HepG2 (cell line): ENCODE measurements around the gene CHTF8. TPM values are rescaled to one million over a fixed set of nuclear protein-coding genes. Genes with fewer than 3 reads are reported as not detected.

Experiments used
- ATAC-seq: fragments of 200-7000 bp; cut with Tn5 transposase; 3 replicates; pipeline ENCODE4 v1.9.1; 2020; ENCODE audit warnings: mild to moderate bottlenecking, moderate library complexity
- BruUV-seq: library from RNA; stranded (reverse); fragments of 400-500 nt; replicated peaks from 2 replicates; lab custom pipeline; 2021; lab: Mats Ljungman, UMichigan
- CTCF ChIA-PET: fragments of 300-600 bp; formaldehyde crosslinking; extraction: SDS; loops from one replicate; lab custom pipeline; 2021; ENCODE audit warnings: low total read pairs, inconsistent platforms, low intra/inter-chr PET ratio; lab: Yijun Ruan, JAX
- POLR2A ChIA-PET: fragments of 350-600 bp; sonication (Branson Sonifier 250); formaldehyde crosslinking; loops from one replicate; lab custom pipeline; 2020; ENCODE audit warnings: antibody characterized with exemption, inconsistent platforms; lab: Yijun Ruan, JAX
- DNase-seq: peaks from one replicate; pipeline ENCODE4 v3.0.0-alpha.2; 2015; ENCODE audit warnings: low spot score
- FAIRE-seq: peaks from 3 replicates; lab custom pipeline; 2011; peaks lifted over from hg19 to GRCh38; lab: Jason Lieb, UNC
- H2AFZ ChIP-seq: one replicate; pipeline ENCODE4 v1.6.1; 2011; ENCODE audit warnings: low read length, inconsistent platforms
- H3K27ac ChIP-seq: fragments of 300-600 bp; 3 replicates; pipeline ENCODE4 v1.8.0; 2011; ENCODE audit warnings: mixed run types, mild to moderate bottlenecking, mixed read lengths, low read length, inconsistent platforms; ENCODE audit not compliant: insufficient read depth; ENCODE audit errors: extremely low read length
- H3K27me3 ChIP-seq, 2 experiments: fragments of 200-600 bp in 1 of 2; 2 replicates in 1 of 2; 3 replicates in 1 of 2; pipeline versions ENCODE4 v1.6.0 to v1.8.0; 2011; ENCODE audit warnings: low read length in 2 of 2, mild to moderate bottlenecking in 2 of 2, moderate library complexity in 2 of 2, inconsistent platforms in 1 of 2; ENCODE audit not compliant: insufficient read depth in 2 of 2, control insufficient read depth in 1 of 2
- H3K36me3 ChIP-seq, 2 experiments: fragments of 200-600 bp in 1 of 2; replicated peaks in 1 of 2; 2 replicates in 1 of 2; 3 replicates in 1 of 2; pipeline versions ENCODE4 v1.5.1 to v1.8.0; 2011; ENCODE audit warnings: low read length in 2 of 2, inconsistent platforms in 1 of 2; ENCODE audit not compliant: insufficient read depth in 2 of 2, control insufficient read depth in 1 of 2
- H3K4me1 ChIP-seq: 2 replicates; pipeline ENCODE4 v1.5.1; 2012; ENCODE audit warnings: low read length, inconsistent platforms; ENCODE audit not compliant: insufficient read depth
- H3K4me2 ChIP-seq: 2 replicates; pipeline ENCODE4 v1.6.0; 2011; ENCODE audit warnings: low read depth, low read length, inconsistent platforms
- H3K4me3 ChIP-seq, 3 experiments: fragments of 200-600 bp in 1 of 3; sonication (generic), shearing (Covaris generic) in 1 of 3; replicated peaks in 1 of 3; 2 replicates each; pipeline ENCODE4 v1.5.1; 2011 to 2016; ENCODE audit warnings: low read length in 3 of 3, inconsistent platforms in 2 of 3, low read depth in 2 of 3, mild to moderate bottlenecking in 2 of 3, control low read depth in 1 of 3, mixed read lengths in 1 of 3; ENCODE audit not compliant: insufficient read depth in 1 of 3
- H3K79me2 ChIP-seq: one replicate; pipeline ENCODE4 v1.6.1; 2011; ENCODE audit warnings: low read length, inconsistent platforms; ENCODE audit not compliant: insufficient read depth
- H3K9ac ChIP-seq: 2 replicates; pipeline ENCODE4 v1.6.0; 2011; ENCODE audit warnings: mild to moderate bottlenecking, low read depth, low read length, inconsistent platforms; ENCODE audit not compliant: insufficient read depth
- H3K9me3 ChIP-seq: 2 replicates; pipeline ENCODE4 v1.5.1; 2012; ENCODE audit warnings: mild to moderate bottlenecking, low read length
- H4K20me1 ChIP-seq: 2 replicates; pipeline ENCODE4 v1.6.0; 2011; ENCODE audit warnings: inconsistent platforms, mild to moderate bottlenecking, low read length, moderate library complexity; ENCODE audit not compliant: insufficient read depth
- ERF ChIP-seq: IDR thresholded peaks from 2 replicates; pipeline ENCODE4 v1.6.1; 2018; ENCODE audit warnings: missing biosample characterization, missing genetic modification reagents
- FOXK1 ChIP-seq: sonication (generic); formaldehyde crosslinking; IDR thresholded peaks from 2 replicates; pipeline ENCODE4 v1.4.0; 2020; ENCODE audit warnings: low read depth, missing genetic modification reagents, borderline replicate concordance
- GATAD2A ChIP-seq: IDR thresholded peaks from 2 replicates; pipeline ENCODE4 v1.6.1; 2016
- MIXL1 ChIP-seq: IDR thresholded peaks from 2 replicates; pipeline ENCODE4 v1.6.1; 2016
- NCOA1 ChIP-seq: sonication (generic); formaldehyde crosslinking; IDR thresholded peaks from 2 replicates; pipeline ENCODE4 v1.9.0; 2021; ENCODE audit warnings: missing genetic modification reagents
- NR3C1 ChIP-seq: sonication (generic); formaldehyde crosslinking; IDR thresholded peaks from 2 replicates; pipeline ENCODE4 v1.4.0; 2020; ENCODE audit warnings: missing genetic modification reagents
- PHF5A ChIP-seq: IDR thresholded peaks from one replicate; pipeline ENCODE4 v1.6.1; 2018; ENCODE audit warnings: low read depth, missing genetic modification reagents; ENCODE audit not compliant: unreplicated experiment
- RAD21 ChIP-seq: fragments of 450-650 bp; formaldehyde crosslinking; IDR thresholded peaks from 2 replicates; pipeline ENCODE4 v1.5.0; 2020; ENCODE audit warnings: mild to moderate bottlenecking
- RBM22 ChIP-seq: fragments of 200-400 bp; formaldehyde crosslinking; optimal IDR thresholded peaks from 2 replicates; pipeline ENCODE3; 2017; ENCODE audit warnings: mild to moderate bottlenecking, low read length, moderate library complexity
- RXRB ChIP-seq: IDR thresholded peaks from 2 replicates; pipeline ENCODE4 v1.6.1; 2016; ENCODE audit warnings: borderline replicate concordance, missing genetic modification reagents, missing compliant biosample characterization
- SMC3 ChIP-seq: IDR thresholded peaks from 2 replicates; pipeline ENCODE4 v1.6.1; 2011; ENCODE audit warnings: low read length, improper control_type of control experiment
- SP4 ChIP-seq: sonication (generic); formaldehyde crosslinking; IDR thresholded peaks from 2 replicates; pipeline ENCODE4 v1.8.1; 2023; ENCODE audit warnings: mild to moderate bottlenecking, missing genetic modification reagents
- STAG1 ChIP-seq: sonication (generic); formaldehyde crosslinking; IDR thresholded peaks from 2 replicates; pipeline ENCODE4 v1.4.0; 2020; ENCODE audit warnings: missing genetic modification reagents
- TOE1 ChIP-seq: sonication (generic); formaldehyde crosslinking; IDR thresholded peaks from 2 replicates; pipeline ENCODE4 v1.4.0; 2020; ENCODE audit warnings: mild to moderate bottlenecking, missing genetic modification reagents
- ZBTB25 ChIP-seq: IDR thresholded peaks from 2 replicates; pipeline ENCODE4 v1.6.1; 2018; ENCODE audit warnings: missing genetic modification reagents
- ZNF101 ChIP-seq: sonication (generic); formaldehyde crosslinking; IDR thresholded peaks from 2 replicates; pipeline ENCODE4 v1.4.0; 2020; ENCODE audit warnings: mild to moderate bottlenecking, low read depth, missing genetic modification reagents, borderline replicate concordance
- WGBS: methylation state at CpG from one replicate; pipeline ENCODE4 v1.1.6; 2017; ENCODE audit warnings: low lambda C conversion rate; 5-methylcytosine and 5-hydroxymethylcytosine counted together
- in situ Hi-C: cut with HindIII; loops from 2 replicates; pipeline ENCODE4 v1.10.0; 2017; ENCODE audit warnings: low pct_unique_long_range_greater_than_20kb; ENCODE audit not compliant: extremely low pct_ligation_motif_present
- intact Hi-C: fragments of 100-400 bp; cut with micrococcal nuclease; formaldehyde crosslinking; loops from one replicate; pipeline ENCODE4 v1.10.0; 2022; ENCODE audit not compliant: unreplicated experiment
- polyA plus RNA-seq, 8 experiments: library from polyadenylated mRNA; depleted of rRNA in 3 of 8; stranded (reverse) in 7 of 8; unstranded in 1 of 8; fragments of >200 nt; fragmentation: Illumina TruSeq in 4 of 8; extraction: Trizol in 4 of 8; gene quantifications; 2 replicates each; pipeline versions ENCODE4 v1.2.1 to v1.2.3, GENCODE V29; 2011 to 2016; ENCODE audit warnings: low read depth in 4 of 8, missing spikeins in 1 of 8, mixed read lengths in 1 of 8; ENCODE audit not compliant: insufficient read depth in 1 of 8
- total RNA-seq, 5 experiments: library from RNA; depleted of rRNA; stranded (reverse); fragments of >200 nt; fragmentation: Illumina TruSeq; extraction: Trizol; gene quantifications; 2 replicates each; pipeline ENCODE4 v1.2.3, GENCODE V29; 2016; ENCODE audit warnings: low read depth in 1 of 5
- TF ChIP-seq, protein P1 (sequence below): sonication (generic); formaldehyde crosslinking; IDR thresholded peaks from 2 replicates; pipeline ENCODE4 v1.5.0; 2020; ENCODE audit warnings: mild to moderate bottlenecking, missing genetic modification reagents, moderate library complexity
- TF ChIP-seq, protein P2 (sequence below): sonication (generic); formaldehyde crosslinking; IDR thresholded peaks from 2 replicates; pipeline ENCODE4 v1.5.1; 2020; ENCODE audit warnings: mild to moderate bottlenecking, missing genetic modification reagents, moderate library complexity

CHTF8 gene
- total and polyA plus RNA-seq, 2 of the 13 experiments (the other 11 are each of a cell fraction or from before 2014, with no cell fraction given), result 37.2 to 67.5 TPM

DNA sequence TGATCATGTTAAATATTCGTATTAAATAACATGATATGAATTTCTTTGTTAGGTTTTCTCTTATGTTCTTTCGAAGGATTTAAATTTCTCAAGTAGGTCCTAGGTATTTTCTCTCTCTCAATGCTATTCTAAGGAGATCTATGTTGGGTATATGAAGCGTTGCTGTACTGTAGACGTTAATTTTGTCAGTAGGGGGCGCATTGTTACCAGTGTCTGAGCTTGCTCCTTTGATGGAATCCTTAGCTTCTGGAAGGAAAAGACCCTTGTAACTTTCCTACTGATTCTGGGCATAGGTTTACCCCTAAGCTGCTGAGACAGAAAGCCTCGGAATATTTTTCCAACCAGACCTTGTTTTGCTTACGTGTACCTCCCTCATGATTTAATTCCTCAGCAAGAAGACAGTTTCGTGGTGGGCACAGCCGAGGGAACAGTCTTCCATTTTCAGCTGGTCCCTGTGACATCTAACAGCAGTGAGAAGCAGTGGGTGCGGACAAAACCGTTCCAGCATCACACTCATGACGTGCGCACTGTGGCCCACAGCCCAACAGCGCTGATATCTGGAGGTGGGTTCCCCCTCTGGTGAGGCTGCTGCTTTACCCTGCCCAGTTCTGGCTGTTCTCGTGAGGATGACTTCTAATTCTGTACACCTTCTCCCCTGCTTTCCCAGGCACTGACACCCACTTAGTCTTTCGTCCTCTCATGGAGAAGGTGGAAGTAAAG is 17.9 kb upstream of the CHTF8 start:
- peak; percentile 68 for DNase-seq
- no peaks in the 10 kb centered on the region for H3K9me3 ChIP-seq
- no peak overlapping the region for H3K9ac ChIP-seq
- intact Hi-C loops, result loop anchor here (1.0 to 5.0 kb wide), 3 partner anchors 37 to 189 kb away; partner anchors contain the start of genes COG8, NIP7 and SNTB2
- TF ChIP-seq PHF5A (CRISPR knock-in tag), result no peak
- TF ChIP-seq SMC3, result peak; percentile 62; the same call in 1 of the 2 replicates
- peak; percentile 91 for TF ChIP-seq STAG1 (CRISPR knock-in tag)
- TF ChIP-seq, protein P1, sequence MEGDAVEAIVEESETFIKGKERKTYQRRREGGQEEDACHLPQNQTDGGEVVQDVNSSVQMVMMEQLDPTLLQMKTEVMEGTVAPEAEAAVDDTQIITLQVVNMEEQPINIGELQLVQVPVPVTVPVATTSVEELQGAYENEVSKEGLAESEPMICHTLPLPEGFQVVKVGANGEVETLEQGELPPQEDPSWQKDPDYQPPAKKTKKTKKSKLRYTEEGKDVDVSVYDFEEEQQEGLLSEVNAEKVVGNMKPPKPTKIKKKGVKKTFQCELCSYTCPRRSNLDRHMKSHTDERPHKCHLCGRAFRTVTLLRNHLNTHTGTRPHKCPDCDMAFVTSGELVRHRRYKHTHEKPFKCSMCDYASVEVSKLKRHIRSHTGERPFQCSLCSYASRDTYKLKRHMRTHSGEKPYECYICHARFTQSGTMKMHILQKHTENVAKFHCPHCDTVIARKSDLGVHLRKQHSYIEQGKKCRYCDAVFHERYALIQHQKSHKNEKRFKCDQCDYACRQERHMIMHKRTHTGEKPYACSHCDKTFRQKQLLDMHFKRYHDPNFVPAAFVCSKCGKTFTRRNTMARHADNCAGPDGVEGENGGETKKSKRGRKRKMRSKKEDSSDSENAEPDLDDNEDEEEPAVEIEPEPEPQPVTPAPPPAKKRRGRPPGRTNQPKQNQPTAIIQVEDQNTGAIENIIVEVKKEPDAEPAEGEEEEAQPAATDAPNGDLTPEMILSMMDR (CRISPR knock-in tag), result peak; percentile 84
- 0 out of 2 replicates have a peak, but pooled peaks have one; percentile 17 for TF ChIP-seq ERF (CRISPR knock-in tag)
- TF ChIP-seq GATAD2A (CRISPR knock-in tag), result 0 out of 2 replicates have a peak, but pooled peaks have one; percentile 16
- TF ChIP-seq NR3C1 (CRISPR knock-in tag), result no peak
- 0 out of 2 replicates have a peak, but pooled peaks have one; percentile 26 for TF ChIP-seq RXRB (CRISPR knock-in tag)
- TF ChIP-seq FOXK1 (CRISPR knock-in tag), result no peak
- TF ChIP-seq MIXL1 (CRISPR knock-in tag), result peak; percentile 79
- TF ChIP-seq ZNF101, result no peak
- peak; percentile 72; the same call in 1 of the 2 replicates for TF ChIP-seq RAD21
- no peak for TF ChIP-seq ZBTB25
- peak; percentile 34 for TF ChIP-seq RBM22
- no peak for TF ChIP-seq NCOA1 (CRISPR knock-in tag)
- TF ChIP-seq SP4, result 0 out of 2 replicates have a peak, but pooled peaks have one; percentile 27
- TF ChIP-seq TOE1 (CRISPR knock-in tag), result no peak
- TF ChIP-seq, protein P2, sequence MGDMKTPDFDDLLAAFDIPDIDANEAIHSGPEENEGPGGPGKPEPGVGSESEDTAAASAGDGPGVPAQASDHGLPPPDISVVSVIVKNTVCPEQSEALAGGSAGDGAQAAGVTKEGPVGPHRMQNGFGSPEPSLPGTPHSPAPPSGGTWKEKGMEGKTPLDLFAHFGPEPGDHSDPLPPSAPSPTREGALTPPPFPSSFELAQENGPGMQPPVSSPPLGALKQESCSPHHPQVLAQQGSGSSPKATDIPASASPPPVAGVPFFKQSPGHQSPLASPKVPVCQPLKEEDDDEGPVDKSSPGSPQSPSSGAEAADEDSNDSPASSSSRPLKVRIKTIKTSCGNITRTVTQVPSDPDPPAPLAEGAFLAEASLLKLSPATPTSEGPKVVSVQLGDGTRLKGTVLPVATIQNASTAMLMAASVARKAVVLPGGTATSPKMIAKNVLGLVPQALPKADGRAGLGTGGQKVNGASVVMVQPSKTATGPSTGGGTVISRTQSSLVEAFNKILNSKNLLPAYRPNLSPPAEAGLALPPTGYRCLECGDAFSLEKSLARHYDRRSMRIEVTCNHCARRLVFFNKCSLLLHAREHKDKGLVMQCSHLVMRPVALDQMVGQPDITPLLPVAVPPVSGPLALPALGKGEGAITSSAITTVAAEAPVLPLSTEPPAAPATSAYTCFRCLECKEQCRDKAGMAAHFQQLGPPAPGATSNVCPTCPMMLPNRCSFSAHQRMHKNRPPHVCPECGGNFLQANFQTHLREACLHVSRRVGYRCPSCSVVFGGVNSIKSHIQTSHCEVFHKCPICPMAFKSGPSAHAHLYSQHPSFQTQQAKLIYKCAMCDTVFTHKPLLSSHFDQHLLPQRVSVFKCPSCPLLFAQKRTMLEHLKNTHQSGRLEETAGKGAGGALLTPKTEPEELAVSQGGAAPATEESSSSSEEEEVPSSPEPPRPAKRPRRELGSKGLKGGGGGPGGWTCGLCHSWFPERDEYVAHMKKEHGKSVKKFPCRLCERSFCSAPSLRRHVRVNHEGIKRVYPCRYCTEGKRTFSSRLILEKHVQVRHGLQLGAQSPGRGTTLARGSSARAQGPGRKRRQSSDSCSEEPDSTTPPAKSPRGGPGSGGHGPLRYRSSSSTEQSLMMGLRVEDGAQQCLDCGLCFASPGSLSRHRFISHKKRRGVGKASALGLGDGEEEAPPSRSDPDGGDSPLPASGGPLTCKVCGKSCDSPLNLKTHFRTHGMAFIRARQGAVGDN (CRISPR knock-in tag), result 0 out of 2 replicates have a peak, but pooled peaks have one; percentile 10
- TF ChIP-seq, all 625 proteins: peak for 11
- ATAC-seq (peak; percentile 91), FAIRE-seq (peak; percentile 89)
- H3K4me3 ChIP-seq, result no peak overlapping the region
- no peaks in the 10 kb centered on the region for H3K4me1 ChIP-seq
- CTCF ChIA-PET, result interaction anchor here (2.3 kb wide), 1 partner anchor 136 kb away, joined by 44 read pairs; no protein-coding TSS in a partner anchor
- peaks cover 23 to 75% of the 10 kb centered on the region in 2 experiments for H3K36me3 ChIP-seq
- no peaks in the 10 kb centered on the region; the same call in 1 of the 2 replicates for H4K20me1 ChIP-seq
- no peak overlapping the region for H3K27ac ChIP-seq
- POLR2A ChIA-PET, result interaction anchor here (0.6 to 1.7 kb wide), 6 partner anchors 11 to 134 kb away, joined by 3 to 6 read pairs (median 3); partner anchors contain the start of gene SNTB2
- no TSS peak for BruUV-seq
- no peak overlapping the region for H2AFZ ChIP-seq
- WGBS, result 73% methylated on average over 16 of the region's 16 CpGs
- in situ Hi-C loops, result loop anchor here (5.0 kb wide), 1 partner anchor 137 kb away; no protein-coding TSS in a partner anchor
- no peak overlapping the region for H3K4me2 ChIP-seq
- H3K79me2 ChIP-seq, result peaks cover 2% of the 10 kb centered on the region
- H3K27me3 ChIP-seq, result no peaks in the 10 kb centered on the region
